GM21723 (cell line): ENCODE data around the gene RASGEF1B.
"Not testable (repeated sequence)": the region's sequence is repeated elsewhere in the genome, so short reads cannot be mapped to it uniquely, and the experiment has no call there.

Experiments used
- ATAC-seq: cut with Tn5 transposase; IDR thresholded peaks from one replicate; pipeline ENCODE4 v1.9.1; 2021; ENCODE audit warnings: mild to moderate bottlenecking, moderate library complexity; ENCODE audit not compliant: unreplicated experiment

RASGEF1B gene

GRCh38 chr4:81436096-81436495 is 35.6 kb downstream of the RASGEF1B start:
- ATAC-seq = no peak

DNA sequence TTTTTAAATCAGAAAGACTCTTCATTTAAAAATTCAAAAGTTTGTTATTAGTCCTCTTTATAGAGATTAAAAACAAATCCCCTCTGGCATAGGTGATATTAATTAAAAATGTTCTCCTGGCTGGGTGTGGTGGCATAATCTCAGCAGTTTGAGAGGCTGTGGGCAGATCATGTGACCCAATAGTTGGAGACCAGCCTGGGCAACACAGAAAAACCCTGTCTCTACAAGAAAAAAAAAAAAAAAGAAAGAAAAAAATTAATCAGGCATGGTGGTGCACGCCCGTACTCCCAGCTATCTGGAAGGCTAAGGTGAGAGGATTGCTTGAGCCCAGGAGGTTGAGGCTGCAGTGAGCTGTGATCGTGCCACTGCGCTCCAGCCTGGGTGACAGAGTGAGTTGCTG is 38.9 kb downstream of the RASGEF1B start:
- ATAC-seq = no peak

GRCh38 chr4:81431971-81432370 is 39.7 kb downstream of the RASGEF1B start:
- no peak for ATAC-seq

DNA sequence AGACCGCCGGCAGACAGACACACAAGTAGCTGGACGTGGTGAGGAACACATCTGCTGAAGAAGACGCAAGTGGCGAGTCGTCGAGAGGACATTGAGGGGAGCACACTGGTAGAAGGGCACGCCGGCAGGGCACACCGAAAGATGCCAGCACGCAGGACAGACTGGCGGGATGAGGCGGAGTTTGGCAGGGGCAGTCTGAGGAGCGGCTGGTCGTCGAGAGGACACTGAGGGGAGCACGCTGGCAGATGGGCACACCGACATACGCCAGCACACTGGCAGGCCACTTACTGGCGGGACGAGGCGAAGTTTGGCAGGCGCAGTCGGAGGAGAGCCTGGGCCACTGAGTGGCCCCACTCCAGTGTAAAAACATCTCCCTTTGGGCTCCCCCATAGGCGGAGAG is 42.1 kb downstream of the RASGEF1B start:
- no peak for ATAC-seq

GRCh38 chr4:81429031-81429430 is 42.7 kb downstream of the RASGEF1B start:
- ATAC-seq = no peak

DNA sequence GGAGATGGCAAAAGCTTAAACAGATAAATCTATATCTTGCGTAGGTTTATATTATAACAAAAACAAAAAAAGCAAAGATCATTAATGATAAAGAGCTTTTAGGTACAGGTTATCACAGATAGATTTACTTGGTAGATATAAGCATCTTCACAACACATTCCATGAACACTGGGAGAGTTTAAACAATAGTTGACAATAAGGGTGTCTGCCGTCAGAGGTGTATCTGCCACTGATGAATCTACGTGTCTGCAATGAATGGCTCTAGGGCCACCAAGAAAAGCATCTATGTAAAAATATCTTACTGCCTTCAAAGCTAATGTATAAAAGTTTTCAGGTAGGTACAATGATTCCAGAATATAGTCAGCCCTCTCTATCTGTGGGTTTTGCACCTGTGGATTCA is 43.7 kb downstream of the RASGEF1B start:
- ATAC-seq = no peak

DNA sequence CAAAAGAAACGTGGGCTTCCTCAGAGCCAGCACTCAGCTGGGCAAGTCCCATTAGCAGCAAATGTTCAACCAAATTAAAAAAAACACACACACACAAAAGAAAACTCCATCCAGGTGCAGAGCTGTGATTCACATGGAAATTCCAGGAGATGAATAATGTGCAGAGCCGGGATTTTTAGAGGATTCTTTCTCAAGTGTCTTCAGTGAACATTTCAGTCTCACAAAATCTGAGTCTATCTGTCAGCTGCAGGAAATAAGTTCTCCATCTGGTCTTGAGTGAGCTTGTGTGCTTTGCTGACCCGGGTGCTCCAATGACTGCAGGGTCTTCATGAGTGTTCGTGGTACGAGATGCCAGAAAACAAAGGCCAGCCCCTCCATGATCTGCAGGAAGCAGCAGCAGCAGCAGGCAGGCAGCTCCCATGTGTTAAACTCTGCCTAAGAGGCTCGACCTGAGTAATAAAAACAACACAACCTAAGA is 44.3 kb downstream of the RASGEF1B start:
- ATAC-seq = no peak

DNA sequence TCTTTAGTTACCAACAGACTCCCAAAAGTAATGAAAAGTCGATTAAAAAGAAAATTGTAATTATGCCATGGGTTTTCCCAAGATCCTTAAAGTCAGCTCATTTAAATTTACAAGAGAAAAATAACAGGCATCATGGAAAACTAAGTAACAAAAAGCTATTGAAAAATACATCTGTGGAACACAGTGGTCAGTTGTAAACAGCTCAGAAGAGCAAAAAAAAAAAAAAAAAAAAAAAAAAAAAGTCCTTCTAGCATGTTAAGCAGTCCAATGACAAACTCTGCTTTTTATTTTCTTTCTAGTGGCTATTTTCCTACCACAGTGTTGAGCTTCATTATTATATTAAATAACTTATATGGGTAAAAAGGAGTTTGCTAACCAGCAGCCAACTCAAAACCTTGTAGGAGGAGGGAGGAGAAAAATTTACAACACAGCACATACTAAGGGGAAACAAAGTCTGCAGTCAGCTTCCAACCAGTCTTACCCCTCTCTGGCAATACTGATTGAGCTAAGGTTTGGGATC is 44.9 kb downstream of the RASGEF1B start:
- ATAC-seq = no peak

GRCh38 chr4:81424816-81425755 is 46.6 kb downstream of the RASGEF1B start:
- ATAC-seq = no peak

DNA sequence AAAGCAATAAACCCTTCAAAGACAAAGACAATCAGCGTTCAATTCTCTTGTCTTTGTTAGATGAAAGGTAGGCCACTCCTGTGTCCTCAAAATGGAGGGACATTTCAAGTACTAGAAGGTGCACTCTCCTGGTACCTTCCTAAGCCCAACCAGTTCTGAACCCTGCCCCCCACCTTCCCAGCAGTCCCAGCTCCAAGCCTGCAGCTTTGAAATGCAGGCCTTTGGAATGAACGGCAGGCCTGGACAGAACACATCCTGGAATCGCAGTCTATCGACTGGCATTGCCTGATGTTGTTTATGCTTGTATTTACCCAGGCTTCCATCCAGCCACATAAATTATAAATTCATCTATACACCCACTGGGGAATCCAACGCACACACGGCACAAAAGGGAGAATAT is 47.4 kb downstream of the RASGEF1B start:
- no peak for ATAC-seq

- no peak for ATAC-seq
Observed at GRCh38 chr4:81422595-81422994, 49.1 kb downstream of the RASGEF1B start.

DNA sequence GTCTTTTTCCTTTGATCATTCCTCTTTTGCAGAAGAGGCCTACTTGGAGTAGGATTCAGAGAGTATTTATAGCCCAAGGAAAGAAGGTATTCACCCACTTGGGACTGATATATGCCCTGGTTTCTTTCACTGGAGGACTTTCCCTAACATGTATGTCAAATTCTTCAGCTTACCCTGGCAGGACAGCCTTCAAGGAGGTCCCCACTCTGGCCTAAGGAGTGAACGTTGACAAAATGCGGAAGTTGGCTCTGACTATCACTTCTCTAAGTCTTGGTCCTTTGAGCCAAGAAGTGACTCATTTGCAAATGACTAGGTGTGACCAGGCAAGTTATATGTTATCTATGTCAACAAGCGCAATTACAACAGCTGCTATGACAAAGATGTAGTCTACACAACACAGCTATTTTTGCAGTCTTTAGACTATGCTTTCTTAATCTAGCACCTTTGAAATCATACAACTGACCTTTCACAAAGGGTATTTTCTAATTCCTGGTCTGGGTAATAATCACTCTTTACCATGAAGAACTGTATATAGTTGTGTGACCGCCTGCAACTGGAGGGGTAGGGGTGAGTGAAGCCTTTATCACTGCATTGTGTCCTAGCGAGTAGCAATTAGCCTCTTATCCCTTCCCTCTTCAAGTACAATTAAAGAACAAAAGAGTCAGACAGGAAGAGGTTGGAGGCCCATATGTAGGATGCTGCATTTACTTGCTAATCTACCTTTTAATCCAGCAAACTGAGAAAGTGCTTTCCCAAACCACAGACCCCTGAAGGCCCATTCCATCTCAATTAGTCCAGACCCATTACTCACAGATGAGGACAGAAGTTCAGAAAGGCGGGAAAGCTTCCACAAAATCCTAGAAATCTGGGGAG is 50.1 kb downstream of the RASGEF1B start:
- peak; percentile 98 for ATAC-seq

DNA sequence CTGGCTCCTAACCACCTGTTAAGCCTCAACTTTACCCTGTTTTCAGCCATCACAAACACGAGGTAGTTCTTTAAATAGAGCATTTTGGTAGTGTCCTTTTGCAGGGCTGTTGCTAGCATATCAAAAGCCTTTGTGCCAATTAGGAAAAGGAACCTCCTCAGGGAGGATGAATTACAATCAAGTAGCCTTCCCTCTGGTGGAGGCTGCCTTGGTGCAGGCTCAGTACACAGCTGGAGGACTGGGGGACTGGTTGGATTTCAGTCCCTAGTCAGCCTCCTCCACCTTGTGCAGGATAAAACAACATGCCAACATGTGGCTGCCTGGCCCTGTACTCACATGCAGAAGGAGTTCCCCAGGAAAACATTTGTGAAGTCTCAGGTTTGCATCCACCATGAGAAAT is 53.1 kb downstream of the RASGEF1B start:
- ATAC-seq = no peak

DNA sequence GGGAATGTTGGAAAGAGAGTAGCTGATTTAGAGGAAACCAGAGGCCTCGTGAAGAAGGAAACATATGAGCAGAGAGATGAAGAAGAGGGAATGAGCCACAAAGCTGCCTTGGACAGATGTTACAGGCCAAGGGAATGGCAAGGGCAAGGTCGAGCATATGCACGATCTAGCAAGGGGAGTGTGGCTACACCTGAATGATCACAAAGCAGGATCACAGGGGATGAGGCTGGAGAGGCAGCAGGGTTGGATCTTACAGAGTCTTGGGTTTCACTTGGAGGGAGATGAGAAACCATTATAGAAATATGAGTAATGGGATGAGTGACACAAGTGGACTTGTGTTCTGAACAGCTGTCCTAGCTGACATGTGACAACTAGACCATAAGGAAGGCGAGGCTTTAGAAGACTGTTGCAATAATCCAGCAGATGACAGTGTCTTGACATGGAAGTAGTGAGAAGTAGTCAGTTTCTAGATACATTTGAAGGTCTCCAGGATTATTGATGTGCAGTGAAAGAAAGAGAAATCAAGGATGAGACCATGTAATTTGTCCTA is 58.7 kb downstream of the RASGEF1B start:
- ATAC-seq = no peak

GRCh38 chr4:81410680-81411079 is 61.0 kb downstream of the RASGEF1B start:
- ATAC-seq = no peak

- no peak for ATAC-seq
Observed at GRCh38 chr4:81409836-81410235, 61.9 kb downstream of the RASGEF1B start.

- ATAC-seq = no peak
Observed at GRCh38 chr4:81408341-81408740, 63.4 kb downstream of the RASGEF1B start.

DNA sequence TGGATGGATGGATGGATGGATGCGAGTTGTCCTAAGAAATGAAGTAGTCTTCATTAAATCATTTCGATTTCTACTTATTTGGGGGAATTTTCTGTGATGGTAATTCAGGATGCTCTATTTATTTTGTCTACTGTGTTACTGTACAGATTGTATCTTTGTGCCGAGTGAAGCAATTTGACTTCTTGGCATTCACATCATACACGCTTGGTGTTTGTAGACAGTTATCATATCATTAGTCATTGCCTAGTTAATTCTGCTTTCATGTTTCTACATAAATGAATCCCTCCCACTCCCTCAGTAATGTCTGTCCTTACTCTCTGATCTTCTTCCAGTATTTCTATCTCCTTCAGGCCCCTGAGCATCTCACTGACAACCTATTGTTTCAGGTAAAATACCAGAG is 64.0 kb downstream of the RASGEF1B start:
- ATAC-seq = no peak

GRCh38 chr4:81406481-81406880 is 65.2 kb downstream of the RASGEF1B start:
- ATAC-seq = not testable (repeated sequence)

DNA sequence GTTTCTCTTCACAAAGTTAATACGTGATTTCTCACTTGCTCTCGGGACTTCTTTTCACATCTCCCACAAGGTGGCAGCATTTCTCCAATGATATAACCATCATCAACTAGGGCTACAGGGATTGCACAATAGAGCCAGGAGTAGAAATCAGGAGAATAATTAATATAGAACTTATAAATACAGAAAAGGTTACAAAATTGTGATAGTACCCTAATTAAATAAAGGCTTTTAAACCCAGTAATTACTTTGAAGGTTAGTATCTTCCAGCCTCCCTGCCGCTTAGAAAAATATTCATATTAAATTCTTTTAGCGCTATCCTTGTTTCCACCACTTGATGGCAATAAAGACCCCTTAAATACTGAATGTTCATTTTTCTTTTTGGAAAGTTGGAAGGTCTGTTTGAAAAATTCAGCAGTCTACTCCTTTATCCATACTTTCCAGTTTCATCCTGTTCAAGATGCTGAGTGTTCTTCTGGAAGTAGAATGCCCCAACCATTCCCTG is 65.8 kb downstream of the RASGEF1B start:
- peak; percentile 89 for ATAC-seq

DNA sequence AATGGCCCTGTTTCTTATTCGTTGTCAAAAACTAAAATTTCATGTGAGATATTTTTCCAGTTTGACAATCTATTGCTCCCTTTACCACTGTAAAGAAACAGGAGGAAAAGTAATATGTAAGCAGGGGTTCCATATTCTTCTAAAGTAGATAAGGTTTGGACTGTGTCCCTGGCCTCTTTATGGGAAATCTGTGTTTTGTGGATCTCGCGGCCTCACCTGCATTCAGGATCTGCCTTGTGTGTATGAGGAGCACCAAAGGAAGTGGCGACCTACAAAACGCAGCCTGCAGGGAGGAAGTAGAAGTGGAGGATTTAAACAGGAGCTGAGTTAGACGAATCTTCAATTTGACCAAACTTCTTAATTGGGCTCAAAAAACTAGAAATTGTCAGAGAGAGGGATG is 67.0 kb downstream of the RASGEF1B start:
- ATAC-seq = no peak
